WTC11 (cell line): ENCODE data around the gene NKAIN2. TPM values are rescaled to one million over a fixed set of nuclear protein-coding genes. Genes with fewer than 3 reads are reported as not detected.
"Not testable (repeated sequence)": the region's sequence is repeated elsewhere in the genome, so short reads cannot be mapped to it uniquely, and the experiment has no call there.

Source experiments
- ATAC-seq: fragments of 200-7000 bp; cut with Tn5 transposase; 2 replicates; pipeline ENCODE4 v1.10.0; 2021; ENCODE audit warnings: mild to moderate bottlenecking, moderate library complexity
- CTCF ChIA-PET: fragments of 300-600 bp; sonication (Branson Sonifier 250); formaldehyde crosslinking; loops from one replicate; lab custom pipeline; 2021; ENCODE audit warnings: antibody characterized with exemption; lab: Charles Lee
- POLR2A ChIA-PET: fragments of 350-600 bp; sonication (Branson Sonifier 250); formaldehyde crosslinking; loops from one replicate; lab custom pipeline; 2021; ENCODE audit warnings: antibody characterized with exemption; lab: Charles Lee
- DNase-seq: peaks from one replicate; pipeline ENCODE4 v3.0.0; 2021; ENCODE audit warnings: low spot score
- H3K27ac Mint-ChIP-seq: 2 replicates; pipeline ENCODE4 v1.8.0; 2021; ENCODE audit warnings: mixed read lengths
- H3K27me3 Mint-ChIP-seq: 2 replicates; pipeline ENCODE4 v1.8.0; 2021; ENCODE audit warnings: low read depth, mild to moderate bottlenecking, moderate library complexity, mixed read lengths
- H3K36me3 Mint-ChIP-seq: 2 replicates; pipeline ENCODE4 v1.8.0; 2021; ENCODE audit warnings: mixed read lengths
- H3K4me1 Mint-ChIP-seq: 2 replicates; pipeline ENCODE4 v1.8.0; 2022; ENCODE audit warnings: mixed read lengths
- H3K4me3 Mint-ChIP-seq: 2 replicates; pipeline ENCODE4 v1.8.0; 2021; ENCODE audit warnings: mild to moderate bottlenecking, moderate library complexity, mixed read lengths
- H3K9me3 Mint-ChIP-seq: 2 replicates; pipeline ENCODE4 v1.8.0; 2021; ENCODE audit warnings: mixed read lengths
- ATF6 ChIP-seq: sonication (generic); formaldehyde crosslinking; IDR thresholded peaks from 2 replicates; pipeline ENCODE4 v1.8.1; 2023; ENCODE audit warnings: mild to moderate bottlenecking, missing genetic modification reagents
- EMX1 ChIP-seq: fragments of 250-450 bp; sonication (Bioruptor Pico); IDR thresholded peaks from 2 replicates; pipeline ENCODE4 v1.8.0; 2021; ENCODE audit warnings: mild to moderate bottlenecking
- ETV6 ChIP-seq: sonication (generic); formaldehyde crosslinking; IDR thresholded peaks from 2 replicates; pipeline ENCODE4 v1.8.1; 2022; ENCODE audit warnings: mild to moderate bottlenecking, missing genetic modification reagents
- FOXK1 ChIP-seq: sonication (generic); formaldehyde crosslinking; IDR thresholded peaks from 2 replicates; pipeline ENCODE4 v1.8.0; 2022; ENCODE audit warnings: mild to moderate bottlenecking, moderate library complexity, missing genetic modification reagents
- FOXP1 ChIP-seq: sonication (generic); formaldehyde crosslinking; IDR thresholded peaks from 2 replicates; pipeline ENCODE4 v1.8.0; 2022; ENCODE audit warnings: missing genetic modification reagents, mild to moderate bottlenecking, moderate library complexity, borderline replicate concordance
- GTF2I ChIP-seq: fragments of 250-450 bp; sonication (Bioruptor Pico); conservative IDR thresholded peaks from 2 replicates; pipeline ENCODE4 v1.4.0; 2021; ENCODE audit warnings: mild to moderate bottlenecking
- HMGXB4 ChIP-seq: sonication (generic); formaldehyde crosslinking; IDR thresholded peaks from 2 replicates; pipeline ENCODE4 v1.8.1; 2023; ENCODE audit warnings: mild to moderate bottlenecking, moderate library complexity, missing genetic modification reagents
- MYBL2 ChIP-seq: sonication (generic); formaldehyde crosslinking; IDR thresholded peaks from 2 replicates; pipeline ENCODE4 v1.8.1; 2023; ENCODE audit warnings: mild to moderate bottlenecking, moderate library complexity, missing genetic modification reagents
- NFYB ChIP-seq: sonication (generic); formaldehyde crosslinking; conservative IDR thresholded peaks from 2 replicates; pipeline ENCODE4 v1.8.0; 2022; ENCODE audit warnings: low read depth, missing genetic modification reagents
- PREB ChIP-seq: sonication (generic); formaldehyde crosslinking; IDR thresholded peaks from 2 replicates; pipeline ENCODE4 v1.8.1; 2022; ENCODE audit warnings: mild to moderate bottlenecking, missing genetic modification reagents, moderate library complexity, borderline replicate concordance
- SMAD4 ChIP-seq: sonication (generic); formaldehyde crosslinking; IDR thresholded peaks from 2 replicates; pipeline ENCODE4 v1.8.0; 2022; ENCODE audit warnings: mild to moderate bottlenecking, missing genetic modification reagents
- ZNF423 ChIP-seq: fragments of 250-450 bp; sonication (Bioruptor Pico); IDR thresholded peaks from 2 replicates; pipeline ENCODE4 v2.1.2; 2022; ENCODE audit warnings: mild to moderate bottlenecking, moderate library complexity
- total RNA-seq: library from RNA; stranded (reverse); gene quantifications from 3 replicates; pipeline ENCODE4 v1.2.3, GENCODE V29; 2021

Gene NKAIN2
- total RNA-seq, 1 experiment from 2014 or later = 0.33 TPM

- TF ChIP-seq ZNF423 (CRISPR knock-in tag) (no peak), ETV6 (CRISPR knock-in tag) (no peak), MYBL2 (CRISPR knock-in tag) (no peak), HMGXB4 (CRISPR knock-in tag) (no peak), ATF6 (no peak)
Observed at GRCh38 chr6:124298730-124299129, 495.1 kb downstream of the NKAIN2 start (continued).

- DNase-seq, POLR2A ChIA-PET, CTCF ChIA-PET, H3K4me1 Mint-ChIP-seq, ATAC-seq, H3K27me3 Mint-ChIP-seq, H3K4me3 Mint-ChIP-seq, H3K27ac Mint-ChIP-seq: not testable (repeated sequence)
- peaks cover 19% of the 10 kb centered on the region for H3K36me3 Mint-ChIP-seq
- H3K9me3 Mint-ChIP-seq = peaks cover 28% of the 10 kb centered on the region
Observed at GRCh38 chr6:124300907-124301306, 497.2 kb downstream of the NKAIN2 start.

- H3K36me3 Mint-ChIP-seq = peaks cover 19% of the 10 kb centered on the region
Observed at GRCh38 chr6:124303971-124304370, 500.3 kb downstream of the NKAIN2 start.

GRCh38 chr6:124310139-124310538 lies 506.5 kb downstream of the NKAIN2 start:
- POLR2A ChIA-PET = no interaction called here
- no peak overlapping the region for H3K4me3 Mint-ChIP-seq
- DNase-seq (no peak), ATAC-seq (no peak)
- TF ChIP-seq FOXP1 (CRISPR knock-in tag) = no peak
- TF ChIP-seq SMAD4 (CRISPR knock-in tag) = no peak
- CTCF ChIA-PET = no interaction called here
- no peak overlapping the region for H3K27ac Mint-ChIP-seq
- H3K27me3 Mint-ChIP-seq = no peaks in the 10 kb centered on the region
- no peaks in the 10 kb centered on the region for H3K36me3 Mint-ChIP-seq
- H3K4me1 Mint-ChIP-seq = peaks cover 15% of the 10 kb centered on the region
- no peaks in the 10 kb centered on the region for H3K9me3 Mint-ChIP-seq

More at GRCh38 chr6:124303971-124304370, 500.3 kb downstream of the NKAIN2 start:
- TF ChIP-seq NFYB (CRISPR knock-in tag) = no peak
- no peak for TF ChIP-seq GTF2I (CRISPR knock-in tag)
- no peak for TF ChIP-seq PREB (CRISPR knock-in tag)
- no peak for TF ChIP-seq FOXK1
- ATAC-seq = no peak
- Mint-ChIP-seq H3K27me3 (no peaks in the 10 kb centered on the region), H3K4me3 (no peak overlapping the region), H3K27ac (no peak overlapping the region), H3K4me1 (peaks cover 12% of the 10 kb centered on the region), H3K9me3 (peaks cover 24% of the 10 kb centered on the region)
- ChIA-PET CTCF (no interaction called here), POLR2A (no interaction called here)
- no peak for DNase-seq

- H3K4me3 Mint-ChIP-seq = no peak overlapping the region
- H3K9me3 Mint-ChIP-seq = no peaks in the 10 kb centered on the region
- no peak for TF ChIP-seq EMX1 (CRISPR knock-in tag)
- TF ChIP-seq, all 79 proteins: peak for 0
- POLR2A ChIA-PET = no interaction called here
- Mint-ChIP-seq H3K4me1 (no peaks in the 10 kb centered on the region), H3K36me3 (no peaks in the 10 kb centered on the region), H3K27ac (no peak overlapping the region), H3K27me3 (no peaks in the 10 kb centered on the region)
- no peak for DNase-seq
- CTCF ChIA-PET = no interaction called here
- no peak for ATAC-seq
Observed at GRCh38 chr6:124319410-124319809, 515.7 kb downstream of the NKAIN2 start.
